ENCODE measurements around the gene CDH1.
A peak's percentile ranks its signal among the peaks of the same experiment; 100 is the strongest.
"Not testable (repeated sequence)": the region's sequence is repeated elsewhere in the genome, so short reads cannot be mapped to it uniquely, and the experiment has no call there.

Gene CDH1

DNA sequence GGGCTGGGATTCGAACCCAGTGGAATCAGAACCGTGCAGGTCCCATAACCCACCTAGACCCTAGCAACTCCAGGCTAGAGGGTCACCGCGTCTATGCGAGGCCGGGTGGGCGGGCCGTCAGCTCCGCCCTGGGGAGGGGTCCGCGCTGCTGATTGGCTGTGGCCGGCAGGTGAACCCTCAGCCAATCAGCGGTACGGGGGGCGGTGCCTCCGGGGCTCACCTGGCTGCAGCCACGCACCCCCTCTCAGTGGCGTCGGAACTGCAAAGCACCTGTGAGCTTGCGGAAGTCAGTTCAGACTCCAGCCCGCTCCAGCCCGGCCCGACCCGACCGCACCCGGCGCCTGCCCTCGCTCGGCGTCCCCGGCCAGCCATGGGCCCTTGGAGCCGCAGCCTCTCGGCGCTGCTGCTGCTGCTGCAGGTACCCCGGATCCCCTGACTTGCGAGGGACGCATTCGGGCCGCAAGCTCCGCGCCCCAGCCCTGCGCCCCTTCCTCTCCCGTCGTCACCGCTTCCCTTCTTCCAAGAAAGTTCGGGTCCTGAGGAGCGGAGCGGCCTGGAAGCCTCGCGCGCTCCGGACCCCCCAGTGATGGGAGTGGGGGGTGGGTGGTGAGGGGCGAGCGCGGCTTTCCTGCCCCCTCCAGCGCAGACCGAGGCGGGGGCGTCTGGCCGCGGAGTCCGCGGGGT is at the start of gene CDH1:
Gene CDH1, plus strand, starts transcription at position 247 of the 684 bp plus-strand sequence. Its CDS starts 124 bp downstream, at position 371.
- DNase-seq (ENCODE audit: low spot score), result peak; percentile 83

DNA sequence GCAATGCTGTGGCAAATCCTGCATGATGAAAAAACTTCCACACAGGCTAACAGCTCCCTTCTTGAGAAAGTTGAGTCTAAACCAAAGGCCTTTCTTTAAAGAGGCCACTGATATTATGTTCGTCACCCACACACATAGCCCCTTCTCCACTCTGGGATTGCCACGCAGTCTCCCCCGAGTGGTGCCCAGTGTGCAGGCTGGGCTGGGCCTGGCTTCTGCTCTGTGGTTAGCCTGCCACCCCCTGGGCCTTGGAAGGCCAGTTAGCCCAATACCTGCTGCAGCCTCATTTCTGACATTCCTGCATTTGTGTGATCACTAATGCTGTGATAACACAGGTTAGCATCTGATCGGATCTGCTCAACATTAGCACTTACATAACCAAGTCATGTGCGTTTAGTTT is 47.2 kb upstream of the CDH1 start:
- no peak for DNase-seq (ENCODE audit: low spot score)

DNA sequence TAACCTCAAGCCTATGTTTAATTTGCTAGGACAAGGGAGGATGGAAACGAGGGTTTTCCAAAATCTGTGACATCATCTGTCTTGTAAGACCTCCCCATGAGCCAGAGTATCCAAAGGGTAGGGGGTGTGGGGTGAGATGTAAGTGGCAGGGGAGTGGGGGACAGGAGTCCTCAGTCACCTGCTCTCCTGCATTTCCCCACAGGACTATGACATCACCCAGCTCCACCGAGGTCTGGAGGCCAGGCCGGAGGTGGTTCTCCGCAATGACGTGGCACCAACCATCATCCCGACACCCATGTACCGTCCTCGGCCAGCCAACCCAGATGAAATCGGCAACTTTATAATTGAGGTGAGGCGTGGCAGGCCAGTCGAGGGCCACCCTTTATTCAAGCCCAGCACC is 41.5 kb upstream of the CDH1 start:
- no peak for DNase-seq (ENCODE audit: low spot score)

DNA sequence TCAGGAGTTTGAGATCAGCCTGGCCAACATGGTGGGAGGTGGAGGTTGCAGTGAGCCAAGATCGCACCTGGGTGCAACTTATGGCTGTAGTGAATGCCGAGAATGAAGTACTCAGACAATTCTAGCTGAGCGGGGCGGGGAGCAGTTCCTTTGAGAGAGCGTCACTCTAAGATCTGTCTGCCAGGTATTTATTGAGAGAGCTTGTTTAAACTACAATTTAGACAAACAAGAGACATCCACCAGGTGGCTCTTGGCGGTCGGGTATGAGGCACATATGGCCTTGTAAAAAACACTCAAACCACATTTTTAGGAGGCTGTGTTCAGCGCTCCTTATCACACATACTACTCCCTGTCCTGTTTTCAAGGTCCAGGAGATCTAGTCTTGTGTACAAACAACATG is 40.6 kb upstream of the CDH1 start:
- no peak for DNase-seq (ENCODE audit: low spot score)

DNA sequence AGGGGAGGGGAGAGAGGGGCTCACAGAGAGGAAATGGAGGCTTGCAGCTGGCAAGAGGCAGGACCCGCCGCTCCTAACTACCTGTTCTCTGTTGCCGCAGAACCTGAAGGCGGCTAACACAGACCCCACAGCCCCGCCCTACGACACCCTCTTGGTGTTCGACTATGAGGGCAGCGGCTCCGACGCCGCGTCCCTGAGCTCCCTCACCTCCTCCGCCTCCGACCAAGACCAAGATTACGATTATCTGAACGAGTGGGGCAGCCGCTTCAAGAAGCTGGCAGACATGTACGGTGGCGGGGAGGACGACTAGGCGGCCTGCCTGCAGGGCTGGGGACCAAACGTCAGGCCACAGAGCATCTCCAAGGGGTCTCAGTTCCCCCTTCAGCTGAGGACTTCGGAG is 39.0 kb upstream of the CDH1 start:
- DNase-seq (ENCODE audit: low spot score), result no peak

DNA sequence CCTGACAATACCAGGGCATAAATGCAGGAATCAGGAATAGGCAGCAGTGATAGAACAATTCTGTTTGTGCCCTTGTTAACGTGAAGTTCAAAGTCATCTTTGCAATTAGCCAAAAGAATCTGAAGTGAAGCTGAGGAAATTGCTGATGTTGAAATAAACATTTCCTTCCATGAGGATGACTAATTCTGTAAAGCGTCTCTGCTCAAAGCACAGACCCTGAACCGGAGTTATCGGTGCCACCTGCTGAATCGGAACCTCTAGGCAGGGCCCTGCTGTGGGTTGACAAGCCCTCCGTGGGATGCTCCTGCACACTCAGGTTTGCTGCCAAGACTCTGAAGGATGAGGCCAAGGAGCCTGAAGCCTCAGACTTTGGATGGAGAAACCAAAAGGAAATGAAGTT is 37.0 kb upstream of the CDH1 start:
- DNase-seq (ENCODE audit: low spot score), result no peak

DNA sequence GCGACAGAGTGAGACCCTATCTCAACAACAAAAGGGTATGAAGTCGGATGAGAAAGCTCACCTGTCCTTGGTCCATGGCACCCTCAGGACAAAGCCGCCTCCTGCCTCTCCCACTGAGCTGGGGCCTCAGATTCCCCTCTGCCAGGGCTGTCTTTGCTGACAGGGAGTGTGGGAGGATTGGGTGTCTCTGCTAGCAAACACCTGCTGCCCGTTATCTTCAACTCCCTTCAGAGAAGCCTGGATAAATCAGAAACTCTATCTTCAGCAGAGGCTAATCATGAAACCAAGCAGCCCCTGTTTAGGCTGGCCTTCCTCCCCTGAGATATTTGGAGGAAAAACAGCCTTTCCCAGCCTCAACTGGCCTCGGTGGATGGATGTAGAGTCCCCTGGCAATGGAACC is 36.3 kb upstream of the CDH1 start:
- no peak for DNase-seq (ENCODE audit: low spot score)

DNA sequence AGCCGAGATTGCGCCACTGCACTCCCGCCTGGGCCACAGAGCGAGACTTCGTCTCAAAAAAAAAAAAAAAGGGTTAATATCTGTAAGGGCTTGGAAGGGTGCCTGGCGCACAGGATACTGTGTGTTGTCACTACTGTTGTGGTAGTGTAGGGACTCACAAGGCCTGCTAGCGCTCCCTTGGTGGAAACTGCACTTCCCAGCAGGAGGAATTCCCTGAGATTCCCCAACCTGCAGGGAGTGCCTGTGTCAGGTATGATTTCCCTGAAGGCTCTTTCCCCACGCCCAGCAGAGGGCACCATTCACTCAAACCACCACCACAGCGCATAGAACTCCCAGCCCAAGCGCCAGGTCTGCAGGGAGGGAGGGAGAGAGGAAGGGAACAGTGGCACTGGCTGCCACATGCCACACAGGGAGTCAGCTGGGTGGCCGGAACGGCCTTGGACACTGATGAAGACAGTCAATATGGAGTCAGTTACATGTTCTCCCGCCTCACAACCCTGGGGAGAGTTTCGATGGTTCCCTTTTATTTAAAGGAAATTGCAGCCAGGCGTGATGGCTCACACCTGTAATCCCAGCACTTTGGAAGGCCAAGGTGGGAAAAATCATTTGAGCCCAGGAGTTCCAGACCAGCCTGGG is 32.7 kb upstream of the CDH1 start:
- peak; percentile 92 for DNase-seq (ENCODE audit: low spot score)

DNA sequence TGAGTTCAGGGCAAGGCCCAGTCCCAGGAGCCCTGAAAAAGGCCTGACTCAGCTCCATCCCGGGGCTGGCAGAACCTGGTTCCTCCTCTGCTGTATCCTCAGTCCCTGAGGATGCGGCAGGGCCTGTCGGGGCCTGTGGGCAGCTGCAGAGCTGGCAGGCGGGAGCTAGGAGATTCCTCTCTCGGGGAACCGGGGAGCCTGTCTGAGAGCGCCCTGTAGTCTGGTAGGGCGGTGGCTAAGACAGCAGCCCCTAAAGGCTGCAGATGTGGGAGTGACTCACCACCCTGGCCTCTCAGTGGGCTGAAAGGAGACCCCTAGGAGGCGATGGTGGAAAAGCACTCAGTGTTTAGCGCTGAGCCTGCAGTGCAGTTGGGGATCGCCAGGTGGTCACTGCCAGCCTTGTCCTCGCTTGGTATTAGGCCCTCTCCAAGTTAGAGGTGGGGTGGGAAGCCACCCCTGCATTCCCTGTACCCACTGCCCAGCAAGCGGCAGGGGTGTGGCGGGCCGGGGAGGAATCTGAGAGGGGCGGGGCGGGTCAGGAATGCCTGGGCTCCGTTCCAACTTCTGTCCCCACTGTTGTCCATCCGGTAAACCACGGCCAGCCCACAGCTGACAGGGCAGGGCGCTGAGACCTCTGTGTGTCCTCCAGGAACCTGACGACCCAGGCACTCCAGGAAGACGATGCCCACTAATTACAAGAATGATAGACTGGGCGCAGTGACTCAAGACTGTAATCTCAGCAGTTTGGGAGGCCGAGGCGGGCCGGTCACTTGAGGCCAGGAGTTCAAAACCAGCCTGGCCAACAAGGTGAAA is 29.5 kb upstream of the CDH1 start:
- peak; percentile 72 for DNase-seq (ENCODE audit: low spot score)

DNA sequence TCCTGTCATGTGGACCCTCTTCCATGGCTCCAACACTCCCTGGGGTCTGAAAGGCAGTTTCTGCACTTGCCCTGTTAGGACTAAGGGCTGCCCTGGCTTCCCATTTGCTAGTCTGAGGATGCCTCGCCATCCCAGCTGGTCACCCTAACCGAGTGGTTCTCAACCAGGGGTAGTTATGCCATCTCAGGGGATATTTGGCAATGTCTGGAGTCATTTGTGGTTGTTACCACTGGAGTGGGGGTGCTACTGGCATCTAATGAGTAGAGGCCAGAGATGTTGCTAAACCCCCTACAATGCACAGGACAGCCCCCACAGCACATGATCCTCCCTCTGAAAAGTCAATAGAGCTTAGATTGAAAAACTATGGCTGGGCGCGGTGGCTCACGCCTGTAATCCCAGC is 26.9 kb upstream of the CDH1 start:
- DNase-seq (ENCODE audit: low spot score), result no peak

DNA sequence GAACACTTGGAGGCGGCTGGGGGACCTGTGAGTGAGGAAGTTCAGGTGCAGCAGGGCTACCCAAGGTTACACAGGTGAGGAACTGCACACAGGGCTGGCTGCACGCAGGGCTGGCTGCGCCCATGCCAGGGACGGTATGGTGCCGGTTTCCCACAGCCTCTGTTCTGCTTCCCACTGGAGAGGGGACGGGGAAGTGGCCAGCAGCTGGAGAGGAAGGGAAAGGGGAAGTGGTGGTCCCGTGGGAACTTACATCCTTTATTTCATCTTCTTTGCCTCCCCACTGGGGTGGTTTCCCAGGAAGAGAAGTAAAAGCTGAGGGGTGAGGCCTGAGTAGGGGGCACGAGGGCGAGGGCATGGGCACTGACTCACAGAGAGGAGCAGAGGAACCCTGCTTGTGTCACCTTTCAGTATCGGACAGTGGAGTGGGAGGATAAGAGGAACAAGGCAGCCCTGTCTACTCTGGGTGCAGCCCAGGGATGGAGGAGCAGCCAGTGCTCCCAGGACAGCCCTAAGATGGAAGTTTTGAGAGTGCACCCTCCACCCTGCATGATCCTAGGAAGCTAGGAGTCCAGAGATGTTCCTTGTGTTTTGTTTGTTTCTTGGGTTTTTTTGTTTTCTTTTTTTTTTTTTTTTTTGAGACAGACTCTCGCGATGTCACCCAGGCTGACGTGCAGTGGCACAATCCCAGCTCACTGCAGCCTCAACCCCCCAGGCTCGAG is 25.5 kb upstream of the CDH1 start:
- DNase-seq (ENCODE audit: low spot score), result no peak

DNA sequence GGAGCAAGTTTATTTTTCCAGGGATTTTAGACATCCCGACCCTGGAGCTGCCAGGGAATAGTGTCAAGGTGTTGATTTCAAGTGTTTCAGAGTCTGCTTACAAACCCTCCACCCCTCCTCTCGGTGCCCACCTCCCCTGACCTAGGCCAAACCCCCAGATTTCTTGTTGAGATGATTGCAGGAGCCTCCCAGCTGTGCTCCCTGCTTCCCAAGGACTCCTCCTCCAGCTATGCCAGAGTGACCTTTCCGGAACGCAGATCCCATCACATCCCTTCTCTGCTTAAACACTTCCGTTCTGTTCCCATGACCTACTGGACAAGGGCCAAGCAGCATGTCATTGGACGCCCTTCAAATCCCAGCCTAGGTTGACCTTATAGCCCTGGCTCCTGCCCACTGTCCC is 23.7 kb upstream of the CDH1 start:
- no peak for DNase-seq (ENCODE audit: low spot score)

DNA sequence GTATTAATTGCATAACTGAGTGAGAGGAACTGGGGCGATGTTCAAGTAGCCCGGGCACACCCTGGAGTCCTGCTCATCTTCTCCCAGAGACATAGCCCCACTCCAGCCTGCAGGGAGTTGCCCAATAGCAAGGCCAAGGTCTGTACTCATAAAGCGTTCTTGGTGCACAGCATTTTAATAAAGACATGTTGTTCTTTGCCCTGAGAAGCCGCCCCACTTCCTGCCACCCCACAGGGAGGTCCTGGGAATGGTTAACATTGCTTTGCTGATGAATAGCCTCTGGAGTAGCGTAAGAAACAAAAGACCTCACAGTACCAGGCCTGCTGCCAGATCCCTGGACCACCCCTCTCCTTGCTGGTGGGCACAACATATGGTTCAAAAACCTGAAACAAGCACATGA is 21.6 kb upstream of the CDH1 start:
- no peak for DNase-seq (ENCODE audit: low spot score)

DNA sequence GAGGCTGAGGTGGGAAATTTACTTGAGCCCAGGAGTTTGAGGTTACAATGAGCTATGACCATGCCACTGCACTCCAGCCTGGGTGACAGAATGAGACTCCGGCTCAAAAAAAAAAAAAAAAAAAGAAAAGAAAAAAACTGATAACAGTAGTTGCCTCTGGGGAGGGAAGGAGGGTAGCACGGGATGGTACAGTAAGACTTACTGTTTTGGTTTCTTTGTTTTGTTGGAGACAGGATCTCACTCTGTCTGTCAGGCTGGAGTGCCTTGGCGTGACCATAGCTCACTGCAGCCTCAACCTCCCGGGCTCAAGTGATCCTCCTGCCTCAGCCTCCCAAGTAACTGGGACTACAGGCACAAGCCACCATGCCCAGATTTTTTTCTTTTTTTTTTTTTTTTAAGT is 20.6 kb upstream of the CDH1 start:
- not testable (repeated sequence) for DNase-seq (ENCODE audit: low spot score)

DNA sequence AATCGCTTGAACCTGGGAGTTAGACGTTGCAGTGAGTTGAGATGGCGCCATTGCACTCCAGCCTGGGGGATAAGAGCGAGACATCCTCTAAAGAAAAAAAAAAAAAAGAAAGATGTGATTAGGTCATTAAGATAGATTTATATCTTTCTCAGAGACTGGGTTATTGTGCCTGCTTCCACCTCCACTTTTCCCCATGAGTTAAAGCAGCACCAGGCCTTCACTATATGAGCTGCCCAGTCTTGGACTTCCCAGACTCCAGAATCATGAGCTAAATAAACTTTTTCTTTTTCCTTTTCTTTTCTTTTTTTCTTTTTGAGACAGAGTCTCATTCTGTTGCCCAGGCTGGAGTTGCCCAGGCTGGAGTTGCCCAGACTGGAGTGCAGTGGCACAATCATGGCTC is 19.4 kb upstream of the CDH1 start:
- DNase-seq (ENCODE audit: low spot score), result no peak

DNA sequence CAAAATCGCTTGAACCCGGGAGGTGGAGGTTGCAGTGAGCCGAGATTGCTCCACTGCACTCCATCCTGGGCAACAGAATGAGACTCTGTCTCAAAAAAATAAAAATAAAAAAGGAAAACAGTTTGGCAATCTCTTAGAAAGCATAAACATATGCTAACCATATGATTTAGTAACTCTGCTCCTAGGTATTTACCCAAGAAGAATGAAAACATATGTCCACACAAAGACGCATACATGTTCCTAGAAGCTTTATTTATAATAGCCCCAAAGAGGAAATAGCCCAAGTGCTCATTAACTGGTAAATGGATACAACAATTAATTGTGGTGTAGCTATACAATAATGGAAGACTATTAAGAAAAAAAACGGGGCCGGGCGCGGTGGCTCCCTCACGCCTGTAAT is 18.5 kb upstream of the CDH1 start:
- no peak for DNase-seq (ENCODE audit: low spot score)

DNA sequence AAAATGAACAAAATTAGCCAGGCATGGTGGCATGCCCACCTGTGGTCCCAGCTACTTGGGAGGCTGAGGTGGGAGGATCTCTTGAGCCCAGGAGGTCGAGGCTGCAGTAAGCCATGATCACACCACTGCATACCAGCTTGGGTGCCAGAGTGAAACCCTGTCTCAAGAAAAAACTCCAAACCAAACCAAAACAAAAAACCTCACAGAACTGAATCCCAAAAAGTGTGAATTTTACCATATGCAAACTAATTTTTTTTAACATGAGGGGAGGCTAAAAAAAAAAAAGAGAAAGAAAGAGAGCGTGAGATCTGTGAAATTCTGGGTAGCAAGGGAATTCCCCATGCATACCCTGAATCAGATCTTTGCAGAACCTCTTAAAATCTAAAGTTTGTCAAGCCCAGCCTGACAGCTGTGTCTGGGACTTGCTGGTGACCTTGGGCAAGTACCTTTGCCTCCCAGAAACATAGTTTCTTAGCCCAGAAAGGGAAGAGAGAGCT is 17.1 kb upstream of the CDH1 start:
- DNase-seq (ENCODE audit: low spot score), result no peak

DNA sequence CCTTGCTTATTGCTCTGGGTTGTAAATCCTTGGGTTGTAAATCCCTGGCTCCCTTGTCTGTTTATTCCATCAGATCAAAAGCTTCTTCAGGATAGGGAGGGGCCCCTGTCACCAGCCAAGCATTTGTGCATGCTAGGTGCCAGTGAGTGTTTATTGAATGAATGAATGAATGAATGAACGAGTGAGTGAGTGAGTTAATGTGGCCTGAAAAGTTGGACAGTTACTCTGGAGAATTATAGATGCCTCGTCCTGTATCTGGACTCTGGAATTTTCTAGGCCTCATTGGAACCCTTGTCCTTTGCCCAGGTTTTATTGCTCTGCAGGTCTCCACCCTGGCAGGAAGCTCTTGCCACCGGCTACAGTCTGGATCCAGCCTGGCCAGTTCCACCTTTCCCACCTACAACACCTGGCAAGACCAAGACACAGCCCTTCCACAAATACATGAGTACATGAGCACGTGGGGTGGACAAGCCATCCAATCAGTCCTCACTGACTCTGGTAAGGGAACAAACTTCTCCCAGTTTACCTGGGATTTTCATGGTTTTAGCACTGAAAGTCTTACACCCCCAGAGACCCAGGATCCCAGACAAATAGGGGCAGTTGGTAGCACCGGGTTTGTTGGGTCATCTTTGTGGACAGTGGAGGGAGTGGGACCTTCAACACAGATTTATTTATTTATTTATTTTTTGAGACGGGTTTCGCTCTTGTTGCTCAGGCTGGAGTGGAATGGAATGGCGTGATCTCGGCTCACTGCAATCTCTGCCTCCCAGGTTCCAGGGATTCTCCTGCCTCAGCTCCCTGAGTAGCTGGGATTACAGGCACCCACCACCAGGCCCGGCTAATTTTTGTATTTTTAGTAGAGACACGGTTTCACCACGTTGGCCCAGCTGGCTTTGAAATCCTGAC is 14.7 kb upstream of the CDH1 start:
- DNase-seq (ENCODE audit: low spot score), result no peak

DNA sequence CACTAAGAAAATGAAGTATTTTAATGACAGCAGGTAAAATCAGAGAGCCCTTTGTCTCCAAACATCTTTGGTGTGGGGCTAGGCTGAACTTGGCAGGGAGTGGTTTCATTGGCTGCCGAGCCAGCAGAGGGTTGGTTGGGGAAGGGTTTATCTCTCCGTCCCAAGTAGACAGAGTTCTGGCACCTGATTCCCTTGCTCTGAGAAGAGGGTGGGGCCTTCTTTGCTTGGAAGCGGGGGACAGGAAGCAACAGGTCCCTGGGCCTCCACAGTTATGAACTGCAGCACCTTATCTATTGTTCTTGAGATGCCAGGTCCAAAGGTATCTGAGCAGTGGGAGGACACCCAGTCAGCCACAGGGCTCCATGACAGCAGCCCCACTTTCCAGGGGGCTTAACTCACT is 12.3 kb upstream of the CDH1 start:
- DNase-seq (ENCODE audit: low spot score), result no peak

DNA sequence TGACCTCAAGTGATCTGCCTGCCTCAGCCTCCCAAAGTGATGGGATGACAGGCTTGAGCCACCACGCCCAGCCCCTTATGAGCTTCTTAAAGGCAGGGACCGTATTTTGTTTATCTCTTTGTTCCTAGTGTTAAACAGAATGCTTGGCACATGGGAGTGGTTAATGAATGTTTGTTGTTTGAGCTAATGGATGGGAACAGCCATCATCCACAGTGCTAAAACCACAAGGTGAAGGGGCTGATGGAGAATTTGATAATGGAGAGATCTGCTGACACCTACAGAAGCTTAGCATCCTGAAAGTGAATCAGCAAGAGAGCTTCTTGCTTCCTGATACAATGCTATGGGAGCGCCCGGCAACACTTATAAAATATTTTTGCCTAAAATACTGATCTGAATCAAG is 8.6 kb upstream of the CDH1 start:
- no peak for DNase-seq (ENCODE audit: low spot score)

DNA sequence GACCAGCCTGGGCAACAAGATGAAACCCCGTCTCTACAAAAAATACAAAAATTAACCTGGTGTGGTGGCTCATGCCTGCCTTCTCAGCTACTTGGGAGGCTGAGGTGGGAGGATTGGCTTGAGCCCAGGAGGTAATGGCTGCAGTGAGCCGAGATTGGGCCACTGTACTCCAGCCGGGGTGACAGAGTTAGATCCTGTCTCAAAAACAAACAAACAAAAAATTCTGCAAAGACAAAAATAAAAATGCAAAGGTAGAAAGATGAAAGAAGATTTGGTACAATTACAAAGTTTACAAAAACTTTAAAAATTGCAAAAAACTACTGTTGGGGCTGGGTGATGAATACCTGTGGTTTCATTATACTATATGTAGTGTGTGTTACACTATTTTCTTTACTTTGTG is 5.5 kb upstream of the CDH1 start:
- DNase-seq (ENCODE audit: low spot score), result no peak

All from HuH-7.5 (cell line).